CD4-positive, CD25-positive, alpha-beta regulatory T cell (primary cell): ENCODE results near the gene CDKN2AIP. TPM values are rescaled to one million over a fixed set of nuclear protein-coding genes. Genes with fewer than 3 reads are reported as not detected.

Experiments
- ATAC-seq, 2 donors: fragments of 150-1000 bp; cut with Tn5 transposase; one replicate each; pipeline ENCODE4 v1.10.0; 2021; ENCODE audit warnings: low read depth in 2 of 2, moderate number of reproducible peaks in 2 of 2, moderate library complexity in 1 of 2
- DNase-seq, 3 donors: peaks; one replicate each; pipeline versions ENCODE4 v3.0.0 to v3.0.0-alpha.2; 2012 to 2022; ENCODE audit warnings: mixed read lengths in 1 of 3
- H3K27ac ChIP-seq: one replicate; pipeline ENCODE4 v1.7.0; 2013; ENCODE audit warnings: mild to moderate bottlenecking, low read length; ENCODE audit not compliant: insufficient read depth, poor library complexity, severe bottlenecking
- H3K27me3 ChIP-seq: one replicate; pipeline ENCODE4 v1.7.0; 2013; ENCODE audit warnings: low read length; ENCODE audit not compliant: control insufficient read depth, insufficient read depth
- H3K36me3 ChIP-seq: one replicate; pipeline ENCODE4 v1.7.0; 2013; ENCODE audit warnings: mild to moderate bottlenecking, low read length, moderate library complexity; ENCODE audit not compliant: control insufficient read depth, insufficient read depth
- H3K4me1 ChIP-seq: 2 replicates; pipeline ENCODE4 v1.7.0; 2013; ENCODE audit warnings: mild to moderate bottlenecking, low read length; ENCODE audit not compliant: insufficient read depth, control insufficient read depth, poor library complexity, severe bottlenecking
- H3K4me3 ChIP-seq: one replicate; pipeline ENCODE4 v1.7.0; 2013; ENCODE audit warnings: low read depth, mild to moderate bottlenecking, low read length, moderate library complexity
- H3K9me3 ChIP-seq, 2 experiments: 1 replicate in 1 of 2; 2 replicates in 1 of 2; pipeline ENCODE4 v1.7.0; 2013; ENCODE audit warnings: low read length in 2 of 2, mild to moderate bottlenecking in 1 of 2, moderate library complexity in 1 of 2; ENCODE audit not compliant: control insufficient read depth in 2 of 2
- H3K27ac Mint-ChIP-seq, 3 donors: one replicate each; pipeline ENCODE4 v1.8.0; 2020 to 2022; ENCODE audit warnings: mild to moderate bottlenecking in 3 of 3, mixed read lengths in 3 of 3, moderate library complexity in 2 of 3
- H3K27me3 Mint-ChIP-seq: one replicate; pipeline ENCODE4 v1.8.0; 2022; ENCODE audit warnings: mild to moderate bottlenecking, mixed read lengths
- H3K36me3 Mint-ChIP-seq: one replicate; pipeline ENCODE4 v1.8.0; 2020; ENCODE audit warnings: mixed read lengths
- H3K4me1 Mint-ChIP-seq, 4 donors: one replicate each; pipeline ENCODE4 v1.8.0; 2020 to 2022; ENCODE audit warnings: mixed read lengths in 4 of 4, mild to moderate bottlenecking in 1 of 4
- H3K4me3 Mint-ChIP-seq, 4 donors: one replicate each; pipeline ENCODE4 v1.8.0; 2020 to 2022; ENCODE audit warnings: mild to moderate bottlenecking in 4 of 4, mixed read lengths in 4 of 4, moderate library complexity in 3 of 4
- H3K9me3 Mint-ChIP-seq, 7 donors: one replicate each; pipeline ENCODE4 v1.8.0; 2020 to 2022; ENCODE audit warnings: mixed read lengths in 7 of 7, mild to moderate bottlenecking in 3 of 7, moderate library complexity in 2 of 7
- polyA plus RNA-seq, 4 donors: library from polyadenylated mRNA; unstranded; fragments of 300-500 nt; fragmentation: Illumina TruSeq; gene quantifications; one replicate each; pipeline ENCODE4 v1.2.3, GENCODE V29; 2021
- total RNA-seq: library from RNA; stranded (reverse); gene quantifications from one replicate; pipeline ENCODE4 v1.2.3, GENCODE V29; 2022

The CDKN2AIP gene
- total and polyA plus RNA-seq, 5 donors from 2014 or later, result 23.0 to 46.4 (median 32.5) TPM

- H3K9me3 Mint-ChIP-seq, result no peaks in the 10 kb centered on the region
- H3K27me3 Mint-ChIP-seq, result peaks cover 4% of the 10 kb centered on the region
- no peaks in the 10 kb centered on the region for H3K36me3 Mint-ChIP-seq
- Histone ChIP-seq H3K36me3 (no peaks in the 10 kb centered on the region), H3K4me1 (no peaks in the 10 kb centered on the region), H3K27me3 (no peaks in the 10 kb centered on the region), H3K9me3 (no peaks in the 10 kb centered on the region), H3K27ac (no peak overlapping the region), H3K4me3 (no peak overlapping the region)
- ATAC-seq (no peak), DNase-seq (no peak)
- no peak overlapping the region for H3K27ac Mint-ChIP-seq
- no peaks in the 10 kb centered on the region for H3K4me1 Mint-ChIP-seq
- H3K4me3 Mint-ChIP-seq, result no peak overlapping the region
Measured at GRCh38 chr4:183485411-183486160, 41.1 kb downstream of the CDKN2AIP start.

GRCh38 chr4:183492791-183493222 lies 48.4 kb downstream of the CDKN2AIP start:
- H3K9me3 ChIP-seq, result peaks cover 0 to 2% of the 10 kb centered on the region in 2 experiments
- Mint-ChIP-seq H3K9me3 (peaks cover 0 to 2% (median 0%) of the 10 kb centered on the region in 7 donors), H3K4me1 (no peaks in the 10 kb centered on the region), H3K36me3 (peaks cover 5% of the 10 kb centered on the region), H3K27me3 (no peaks in the 10 kb centered on the region), H3K4me3 (no peak overlapping the region), H3K27ac (no peak overlapping the region)
- no peaks in the 10 kb centered on the region for H3K27me3 ChIP-seq
- no peaks in the 10 kb centered on the region for H3K4me1 ChIP-seq
- no peaks in the 10 kb centered on the region for H3K36me3 ChIP-seq
- no peak overlapping the region for H3K4me3 ChIP-seq
- no peak overlapping the region for H3K27ac ChIP-seq
- no peak for ATAC-seq
- no peak for DNase-seq

GRCh38 chr4:183493246-183493645 lies 48.8 kb downstream of the CDKN2AIP start:
- H3K27ac Mint-ChIP-seq, result no peak overlapping the region
- Histone ChIP-seq H3K9me3 (peaks cover 0 to 2% of the 10 kb centered on the region in 2 experiments), H3K4me1 (no peaks in the 10 kb centered on the region), H3K36me3 (no peaks in the 10 kb centered on the region), H3K4me3 (no peak overlapping the region), H3K27me3 (no peaks in the 10 kb centered on the region), H3K27ac (no peak overlapping the region)
- no peak overlapping the region for H3K4me3 Mint-ChIP-seq
- H3K36me3 Mint-ChIP-seq, result peaks cover 5% of the 10 kb centered on the region
- no peaks in the 10 kb centered on the region for H3K27me3 Mint-ChIP-seq
- H3K9me3 Mint-ChIP-seq, result peaks cover 0 to 2% (median 0%) of the 10 kb centered on the region in 7 donors
- no peak for ATAC-seq
- no peak for DNase-seq
- H3K4me1 Mint-ChIP-seq, result no peaks in the 10 kb centered on the region

DNA sequence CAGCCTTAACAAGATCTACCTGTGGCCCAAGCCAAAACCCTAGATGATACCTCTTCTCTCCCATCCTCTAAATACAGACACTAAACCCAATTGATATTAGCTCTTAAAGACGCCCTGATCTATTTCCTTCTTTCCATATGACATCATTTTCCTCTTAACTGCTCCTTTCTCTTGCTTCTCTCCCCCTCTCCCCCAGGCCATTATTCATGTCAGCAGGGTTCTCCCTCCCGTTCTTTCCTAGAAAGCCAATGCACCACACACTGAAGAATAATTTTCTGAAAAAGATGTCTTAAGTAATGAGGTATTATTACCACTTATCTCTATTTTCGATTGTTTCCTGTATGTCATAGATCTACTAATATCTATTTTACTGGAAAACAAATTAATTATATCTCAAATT lies 50.7 kb downstream of the CDKN2AIP start:
- Histone ChIP-seq H3K36me3 (no peaks in the 10 kb centered on the region), H3K4me1 (no peaks in the 10 kb centered on the region), H3K4me3 (no peak overlapping the region), H3K9me3 (peaks cover 0 to 2% of the 10 kb centered on the region in 2 experiments), H3K27me3 (no peaks in the 10 kb centered on the region), H3K27ac (no peak overlapping the region)
- no peak overlapping the region for H3K4me3 Mint-ChIP-seq
- H3K9me3 Mint-ChIP-seq, result peaks cover 0 to 2% (median 0%) of the 10 kb centered on the region in 7 donors
- DNase-seq, result no peak
- no peaks in the 10 kb centered on the region for H3K27me3 Mint-ChIP-seq
- no peak for ATAC-seq
- H3K36me3 Mint-ChIP-seq, result peaks cover 5% of the 10 kb centered on the region
- H3K4me1 Mint-ChIP-seq, result no peaks in the 10 kb centered on the region
- peak overlapping the region in 1 of 3 donors; percentile 5 for H3K27ac Mint-ChIP-seq

Other genes starting within 250 kb of the CDKN2AIP start
- gene CLDN22, start 124.4 kb upstream of the CDKN2AIP start, total RNA-seq, result not detected
- not detected for gene CLDN22, start 124.4 kb upstream of the CDKN2AIP start, polyA plus RNA-seq
- gene CLDN24, start 122.2 kb upstream of the CDKN2AIP start, total RNA-seq, result not detected
- gene CLDN24, start 122.2 kb upstream of the CDKN2AIP start, polyA plus RNA-seq, result not detected
- 14.6 TPM for gene ING2, start 60.4 kb downstream of the CDKN2AIP start, total RNA-seq
- gene ING2, start 60.4 kb downstream of the CDKN2AIP start, polyA plus RNA-seq, result 10 to 100 TPM in 3 of 4 donors, 1 to 10 TPM in 1; 9.1 to 17.2 (median 12.5) TPM
- gene RWDD4, start 214.5 kb downstream of the CDKN2AIP start, total RNA-seq, result 9.9 TPM
- gene RWDD4, start 214.5 kb downstream of the CDKN2AIP start, polyA plus RNA-seq, result 10 to 100 TPM; 15.6 to 26.6 (median 19.7) TPM
- 33.4 TPM for gene TRAPPC11, start 214.7 kb downstream of the CDKN2AIP start, total RNA-seq
- gene TRAPPC11, start 214.7 kb downstream of the CDKN2AIP start, polyA plus RNA-seq, result 10 to 100 TPM; 18.4 to 22.8 (median 21.4) TPM